Measurements from ENCODE around the gene HES7. TPM values are rescaled to one million over a fixed set of nuclear protein-coding genes. Genes with fewer than 3 reads are reported as not detected.

Gene HES7
- total RNA-seq, 3 donors from 2014 or later (not counting 1 experiment from before 2014, with no cell fraction given), result 0.50 to 0.77 (median 0.61) TPM

DNA sequence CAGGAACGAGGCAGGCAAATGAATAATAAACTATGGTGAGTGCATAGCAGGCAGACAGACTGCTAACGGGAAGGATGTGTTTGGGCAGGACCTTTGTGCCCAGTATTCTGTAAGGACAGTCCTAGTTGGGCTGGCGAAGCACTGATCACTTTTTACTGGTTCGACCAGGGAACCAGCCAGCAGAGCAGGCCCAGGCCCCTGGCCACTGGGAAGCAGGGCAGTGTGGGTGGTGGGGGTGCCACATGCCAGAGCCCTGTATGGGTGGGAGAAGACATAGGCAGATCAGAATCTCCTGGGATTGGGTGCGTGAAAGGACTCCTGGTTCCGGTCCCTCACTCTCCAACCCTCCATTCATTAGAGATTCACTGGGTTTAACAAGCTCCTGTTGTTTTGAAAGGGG lies 42.8 kb upstream of the HES7 start:
- peaks cover 36% of the 10 kb centered on the region for H3K4me1 ChIP-seq (ENCODE audit: control insufficient read depth, insufficient read depth, low read length)
- Mint-ChIP-seq H3K36me3 (no peaks in the 10 kb centered on the region), H3K4me3 (no peak overlapping the region), H3K9me3 (no peaks in the 10 kb centered on the region), H3K27ac (no peak overlapping the region), H3K4me1 (peaks cover 17 to 29% of the 10 kb centered on the region in 2 donors), H3K27me3 (ENCODE audit: low read depth in 2 of 2) (no peaks in the 10 kb centered on the region)
- H3K27ac ChIP-seq (ENCODE audit: low read length), result no peak overlapping the region
- peaks cover under 1% of the 10 kb centered on the region for H3K36me3 ChIP-seq (ENCODE audit: control insufficient read depth, insufficient read depth, low read length)
- intact Hi-C loops (cut with micrococcal nuclease), result no loop called here
- H3K9me3 ChIP-seq (ENCODE audit: control insufficient read depth, insufficient read depth, low read length), result no peaks in the 10 kb centered on the region
- DNase-seq (no peak), ATAC-seq (no peak)
- H3K4me3 ChIP-seq (ENCODE audit: low read length), result no peak overlapping the region
- H3K27me3 ChIP-seq (ENCODE audit: control insufficient read depth, insufficient read depth, low read length), result no peaks in the 10 kb centered on the region
- TF ChIP-seq, protein P1, sequence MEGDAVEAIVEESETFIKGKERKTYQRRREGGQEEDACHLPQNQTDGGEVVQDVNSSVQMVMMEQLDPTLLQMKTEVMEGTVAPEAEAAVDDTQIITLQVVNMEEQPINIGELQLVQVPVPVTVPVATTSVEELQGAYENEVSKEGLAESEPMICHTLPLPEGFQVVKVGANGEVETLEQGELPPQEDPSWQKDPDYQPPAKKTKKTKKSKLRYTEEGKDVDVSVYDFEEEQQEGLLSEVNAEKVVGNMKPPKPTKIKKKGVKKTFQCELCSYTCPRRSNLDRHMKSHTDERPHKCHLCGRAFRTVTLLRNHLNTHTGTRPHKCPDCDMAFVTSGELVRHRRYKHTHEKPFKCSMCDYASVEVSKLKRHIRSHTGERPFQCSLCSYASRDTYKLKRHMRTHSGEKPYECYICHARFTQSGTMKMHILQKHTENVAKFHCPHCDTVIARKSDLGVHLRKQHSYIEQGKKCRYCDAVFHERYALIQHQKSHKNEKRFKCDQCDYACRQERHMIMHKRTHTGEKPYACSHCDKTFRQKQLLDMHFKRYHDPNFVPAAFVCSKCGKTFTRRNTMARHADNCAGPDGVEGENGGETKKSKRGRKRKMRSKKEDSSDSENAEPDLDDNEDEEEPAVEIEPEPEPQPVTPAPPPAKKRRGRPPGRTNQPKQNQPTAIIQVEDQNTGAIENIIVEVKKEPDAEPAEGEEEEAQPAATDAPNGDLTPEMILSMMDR (IDR thresholded peaks at IDR 0.05), result no peak
- WGBS (ENCODE audit: insufficient coverage), result 93% methylated on average over 4 of the region's 6 CpGs

DNA sequence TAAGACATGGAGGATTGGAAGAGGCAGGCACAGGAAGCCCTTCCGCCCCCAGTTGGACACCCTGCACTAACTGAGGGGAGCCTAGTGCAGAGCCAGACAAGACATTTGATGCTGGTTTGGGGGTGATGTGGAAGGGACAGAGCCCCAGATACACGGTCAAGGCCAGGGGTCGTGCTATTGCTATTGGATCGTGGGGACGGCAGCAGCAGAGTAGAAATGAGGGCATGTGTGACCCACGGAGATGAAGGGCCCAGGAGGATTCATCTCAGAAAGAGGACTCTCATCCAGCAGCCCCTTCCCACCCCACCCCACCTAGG lies 40.9 kb upstream of the HES7 start:
- no peaks in the 10 kb centered on the region for H3K9me3 ChIP-seq (ENCODE audit: control insufficient read depth, insufficient read depth, low read length)
- WGBS (ENCODE audit: insufficient coverage), result 84% methylated on average over 6 of the region's 6 CpGs
- peak in 1 of 2 donors; percentile 51 for DNase-seq
- Mint-ChIP-seq H3K36me3 (no peaks in the 10 kb centered on the region), H3K4me3 (peak overlapping the region; percentile 91), H3K9me3 (no peaks in the 10 kb centered on the region), H3K27ac (no peak overlapping the region), H3K4me1 (peaks cover 36 to 49% of the 10 kb centered on the region in 2 donors), H3K27me3 (ENCODE audit: low read depth in 2 of 2) (no peaks in the 10 kb centered on the region)
- H3K27ac ChIP-seq (ENCODE audit: low read length), result peak overlapping the region; percentile 94
- ATAC-seq, result no peak
- peak overlapping the region; percentile 8 for H3K4me3 ChIP-seq (ENCODE audit: low read length)
- intact Hi-C loops (cut with micrococcal nuclease), result no loop called here
- peaks cover 18% of the 10 kb centered on the region for H3K36me3 ChIP-seq (ENCODE audit: control insufficient read depth, insufficient read depth, low read length)
- peaks cover 52% of the 10 kb centered on the region for H3K4me1 ChIP-seq (ENCODE audit: control insufficient read depth, insufficient read depth, low read length)
- TF ChIP-seq, protein P1 (IDR thresholded peaks at IDR 0.05), result no peak
- no peaks in the 10 kb centered on the region for H3K27me3 ChIP-seq (ENCODE audit: control insufficient read depth, insufficient read depth, low read length)

DNA sequence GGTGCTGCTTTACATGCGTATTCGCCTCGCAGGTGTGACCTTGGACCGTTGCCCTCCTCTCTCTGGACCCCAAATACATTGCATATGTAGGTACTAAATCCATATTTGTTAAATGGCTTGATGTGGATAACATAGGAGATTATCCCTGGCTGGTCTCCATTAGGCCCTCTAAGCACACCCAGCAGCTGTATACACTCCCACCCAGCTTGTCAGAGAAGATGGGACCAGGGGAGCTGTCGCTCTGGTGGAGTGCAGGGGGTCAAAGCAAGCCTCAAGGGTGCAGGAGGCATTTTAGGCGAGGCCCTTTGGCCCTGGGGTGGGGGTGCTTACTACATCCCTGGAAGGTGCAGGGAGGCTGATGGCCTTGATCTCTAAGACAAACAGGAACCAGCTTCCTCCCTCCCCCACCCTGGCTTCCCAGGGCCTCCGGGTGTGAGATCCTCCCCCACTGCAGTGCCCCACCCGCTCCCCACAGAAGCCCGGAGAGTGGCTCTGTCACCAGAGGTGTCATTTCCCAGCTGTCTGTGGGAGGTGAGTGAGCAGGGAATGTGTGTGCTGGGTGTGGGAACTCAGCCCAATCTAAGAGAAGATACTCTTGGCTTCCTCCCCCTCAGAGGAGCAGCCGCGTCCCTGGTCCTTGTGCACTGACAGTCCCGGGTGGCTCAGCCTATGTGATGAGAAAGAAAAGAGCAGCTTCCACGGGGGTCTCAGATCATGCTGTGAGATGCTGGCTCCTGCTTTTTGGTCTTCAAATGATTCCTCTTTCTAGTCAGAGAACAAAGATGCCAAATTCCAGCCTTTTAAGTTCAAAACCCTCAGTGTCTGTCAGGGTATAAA lies 40.3 kb upstream of the HES7 start:
- peak overlapping the region; percentile 8 for H3K4me3 ChIP-seq (ENCODE audit: low read length)
- no peaks in the 10 kb centered on the region for H3K36me3 Mint-ChIP-seq
- ATAC-seq (peak; percentile 58 to 74 (median 62)), DNase-seq (peak; percentile 71 to 87)
- H3K4me1 ChIP-seq (ENCODE audit: control insufficient read depth, insufficient read depth, low read length), result peaks cover 57% of the 10 kb centered on the region
- 16% methylated on average over 10 of the region's 13 CpGs for WGBS (ENCODE audit: insufficient coverage)
- H3K27me3 ChIP-seq (ENCODE audit: control insufficient read depth, insufficient read depth, low read length), result no peaks in the 10 kb centered on the region
- H3K27ac Mint-ChIP-seq, result no peak overlapping the region
- intact Hi-C loops (cut with micrococcal nuclease), result no loop called here
- no peaks in the 10 kb centered on the region for H3K9me3 ChIP-seq (ENCODE audit: control insufficient read depth, insufficient read depth, low read length)
- peaks cover 24% of the 10 kb centered on the region for H3K36me3 ChIP-seq (ENCODE audit: control insufficient read depth, insufficient read depth, low read length)
- H3K27ac ChIP-seq (ENCODE audit: low read length), result peak overlapping the region; percentile 94
- TF ChIP-seq, protein P1 (IDR thresholded peaks at IDR 0.05), result no peak
- peaks cover 37 to 55% of the 10 kb centered on the region in 2 donors for H3K4me1 Mint-ChIP-seq
- peak overlapping the region; percentile 91 for H3K4me3 Mint-ChIP-seq
- no peaks in the 10 kb centered on the region for H3K9me3 Mint-ChIP-seq
- no peaks in the 10 kb centered on the region for H3K27me3 Mint-ChIP-seq (ENCODE audit: low read depth in 2 of 2)
